Activated CD4-positive, alpha-beta T cell treated with anti-CD3 and anti-CD28 coated beads for 4 hours (primary cell): ENCODE results near the gene MRPL49.

Experiments
- DNase-seq, 2 donors: peaks; one replicate each; pipeline ENCODE4 v3.0.0-alpha.2; 2020

The MRPL49 gene

GRCh38 chr11:65121865-65122696 is at the start of gene MRPL49, which contains the start of gene FAU:
Gene MRPL49, plus strand, starts transcription at chr11:65122321. Its CDS starts 26 bp downstream, at chr11:65122347.
Gene FAU, minus strand, starts transcription at chr11:65122134. Its CDS starts 321 bp downstream, at chr11:65121813.
- DNase-seq: peak; percentile 99

GRCh38 chr11:65072631-65072966 is 49.5 kb upstream of the MRPL49 start:
- DNase-seq: no peak

GRCh38 chr11:65077451-65077850 is 44.7 kb upstream of the MRPL49 start:
- DNase-seq: no peak

GRCh38 chr11:65078151-65078550 is 44.0 kb upstream of the MRPL49 start:
- peak; percentile 63 to 77 for DNase-seq

- DNase-seq: no peak
Observed at GRCh38 chr11:65078786-65079342, 43.3 kb upstream of the MRPL49 start.

- DNase-seq: no peak
Observed at GRCh38 chr11:65083134-65083833, 38.8 kb upstream of the MRPL49 start.

- DNase-seq: peak; percentile 93 to 94
Observed at GRCh38 chr11:65083834-65084597, 38.1 kb upstream of the MRPL49 start, which contains the start of the genes CDCA5 and ZFPL1. Gene CDCA5, minus strand, starts transcription at chr11:65084040. Its CDS starts 62 bp downstream, at chr11:65083978. Gene ZFPL1, plus strand, starts transcription at chr11:65084222. Its CDS starts 477 bp downstream, at chr11:65084699.

GRCh38 chr11:65084598-65085375 is 37.3 kb upstream of the MRPL49 start:
- DNase-seq: no peak

- no peak for DNase-seq
Observed at GRCh38 chr11:65085446-65085845, 36.7 kb upstream of the MRPL49 start.

- no peak for DNase-seq
Observed at GRCh38 chr11:65086809-65087208, 35.3 kb upstream of the MRPL49 start.

- no peak for DNase-seq
Observed at GRCh38 chr11:65087216-65087615, 34.9 kb upstream of the MRPL49 start.

- no peak for DNase-seq
Observed at GRCh38 chr11:65087827-65088226, 34.3 kb upstream of the MRPL49 start.

GRCh38 chr11:65089621-65090020 is 32.5 kb upstream of the MRPL49 start:
- no peak for DNase-seq

- DNase-seq: no peak
Observed at GRCh38 chr11:65090628-65091027, 31.5 kb upstream of the MRPL49 start.

- no peak for DNase-seq
Observed at GRCh38 chr11:65095427-65095826, 26.7 kb upstream of the MRPL49 start.

- peak; percentile 83 to 86 for DNase-seq
Observed at GRCh38 chr11:65095974-65096806, 25.9 kb upstream of the MRPL49 start, which contains the start of gene VPS51. Gene VPS51, plus strand, starts transcription at chr11:65096214. Its CDS starts 37 bp downstream, at chr11:65096251.

- no peak for DNase-seq
Observed at GRCh38 chr11:65096926-65097325, 25.2 kb upstream of the MRPL49 start.

- no peak for DNase-seq
Observed at GRCh38 chr11:65100674-65101350, 21.3 kb upstream of the MRPL49 start.

- no peak for DNase-seq
Observed at GRCh38 chr11:65102142-65103095, 19.7 kb upstream of the MRPL49 start.
